Measurements from ENCODE around the gene CEP128.

The CEP128 gene

DNA sequence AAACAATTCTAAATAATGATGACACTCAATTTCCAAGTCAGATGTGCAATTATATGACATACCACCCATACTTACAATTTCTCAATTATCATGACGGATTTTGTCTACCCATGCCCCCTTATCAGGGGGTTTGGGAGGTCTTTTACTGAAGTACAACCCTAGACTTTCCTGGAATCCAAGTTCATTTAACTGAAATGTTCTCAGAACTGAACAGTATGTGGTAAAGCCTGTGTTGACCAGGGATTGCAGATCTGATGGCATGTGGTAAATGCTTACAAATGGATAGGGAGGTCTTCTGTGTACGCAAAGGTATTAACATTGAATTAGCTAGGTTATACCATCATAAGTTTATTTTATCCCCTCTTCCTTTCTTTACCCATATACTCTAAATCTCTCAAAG is 281.8 kb downstream of the CEP128 start:
- DNase-seq, result peak; percentile 62

DNA sequence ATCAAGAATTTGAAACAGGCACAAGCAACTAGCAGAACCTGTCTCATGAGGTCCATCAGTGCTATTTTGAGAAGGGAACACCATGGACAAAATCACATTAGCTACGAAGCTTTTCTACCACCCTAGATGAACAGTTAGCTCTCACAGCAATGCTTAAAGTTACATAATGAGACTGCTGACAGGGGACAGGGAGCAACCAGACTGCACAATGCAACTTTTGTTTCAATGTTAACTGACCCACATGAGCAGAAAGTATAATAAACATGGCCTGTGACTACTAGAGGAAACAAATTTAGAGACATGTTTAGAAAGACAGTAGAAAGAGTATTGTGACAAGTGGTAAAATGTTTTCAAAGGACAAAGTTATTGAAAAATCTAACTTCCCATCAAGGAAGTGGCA is 282.8 kb downstream of the CEP128 start:
- DNase-seq, result no peak

DNA sequence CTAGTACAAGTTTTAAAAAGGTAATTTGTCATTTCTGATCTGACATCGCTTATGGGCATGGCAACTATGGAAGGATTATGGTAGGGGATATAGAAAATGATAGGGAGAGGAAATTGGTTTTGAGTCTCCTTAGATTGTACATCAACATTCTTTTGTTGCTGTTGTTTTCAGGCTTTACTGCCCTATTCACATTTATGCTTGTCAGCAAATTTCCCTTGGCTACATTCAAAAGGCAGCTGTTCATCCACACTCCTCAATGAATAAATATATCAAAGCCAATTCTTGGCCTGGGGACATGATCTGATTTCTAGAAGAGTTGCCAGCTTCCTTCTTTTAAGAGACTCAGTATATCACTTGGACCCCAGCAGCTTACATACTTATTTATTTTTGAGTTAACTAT is 283.4 kb downstream of the CEP128 start:
- no peak for DNase-seq

DNA sequence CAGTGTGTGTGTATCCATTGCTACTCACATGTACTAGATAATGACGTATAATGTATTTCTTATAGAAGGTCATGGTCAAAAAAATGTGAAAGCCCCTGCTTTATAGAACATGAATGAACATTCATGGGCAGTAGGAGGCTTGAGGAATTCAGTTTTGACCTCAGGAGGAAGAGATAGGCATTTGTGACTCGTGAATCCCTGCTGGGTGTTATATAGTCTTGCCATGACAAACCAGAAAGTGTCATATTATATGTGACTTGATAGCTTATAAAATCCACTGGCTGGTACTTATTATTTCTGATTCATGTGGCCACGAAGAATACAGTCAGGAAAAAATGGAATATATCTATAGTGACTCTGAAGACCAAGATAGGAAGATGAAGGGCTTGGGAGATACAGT is 287.6 kb downstream of the CEP128 start:
- DNase-seq, result no peak

DNA sequence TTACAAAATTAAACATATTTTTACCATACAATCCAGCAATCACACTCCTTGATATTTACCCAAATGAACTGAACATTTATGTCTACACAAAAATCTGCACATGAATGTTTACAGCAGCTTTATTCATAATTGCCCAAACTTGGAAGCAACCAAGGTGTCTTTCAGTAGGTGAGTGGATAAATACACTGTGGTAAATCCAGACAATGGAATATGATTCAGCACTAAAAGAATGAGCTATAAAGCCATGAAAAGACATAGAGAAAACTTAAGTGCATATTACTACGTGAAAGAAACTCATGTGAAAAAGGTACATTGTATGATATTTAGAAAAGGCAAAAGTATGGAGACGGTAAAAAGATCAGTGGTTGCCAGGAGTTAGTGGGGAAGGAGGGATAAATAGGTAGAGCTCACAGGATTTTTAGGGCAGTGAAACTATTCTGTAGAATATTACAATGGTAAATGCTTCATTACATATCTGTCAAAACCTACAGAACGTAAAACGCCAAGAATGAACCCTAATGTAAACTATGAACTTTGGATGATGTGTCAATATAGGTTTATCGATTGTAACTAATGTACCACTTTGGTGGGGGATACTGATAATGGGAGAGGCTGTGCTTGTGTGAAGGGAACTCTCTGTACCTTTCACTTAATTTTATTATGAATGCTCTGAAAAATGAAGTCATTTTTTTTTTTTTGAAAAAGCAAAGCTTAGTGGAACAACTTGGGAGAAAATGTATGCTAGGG is 295.7 kb downstream of the CEP128 start:
- no peak for DNase-seq

DNA sequence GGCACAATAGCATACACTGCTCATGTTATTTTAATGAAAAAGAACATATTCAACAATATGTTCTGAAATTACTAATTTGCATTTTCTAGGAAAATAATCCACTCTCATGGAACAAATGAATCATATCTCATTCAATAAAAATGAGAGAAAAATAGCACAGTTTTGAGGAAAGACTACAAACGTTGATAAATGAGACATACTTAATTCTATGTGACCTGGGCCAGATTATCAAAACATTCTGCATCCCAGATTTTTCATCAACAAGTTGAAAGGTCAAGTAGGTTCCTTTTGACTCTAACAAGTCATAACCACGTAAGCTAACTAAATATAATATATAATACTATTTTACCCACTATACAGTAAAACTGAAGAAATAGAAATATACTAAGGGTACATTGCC is 296.7 kb downstream of the CEP128 start:
- no peak for DNase-seq

DNA sequence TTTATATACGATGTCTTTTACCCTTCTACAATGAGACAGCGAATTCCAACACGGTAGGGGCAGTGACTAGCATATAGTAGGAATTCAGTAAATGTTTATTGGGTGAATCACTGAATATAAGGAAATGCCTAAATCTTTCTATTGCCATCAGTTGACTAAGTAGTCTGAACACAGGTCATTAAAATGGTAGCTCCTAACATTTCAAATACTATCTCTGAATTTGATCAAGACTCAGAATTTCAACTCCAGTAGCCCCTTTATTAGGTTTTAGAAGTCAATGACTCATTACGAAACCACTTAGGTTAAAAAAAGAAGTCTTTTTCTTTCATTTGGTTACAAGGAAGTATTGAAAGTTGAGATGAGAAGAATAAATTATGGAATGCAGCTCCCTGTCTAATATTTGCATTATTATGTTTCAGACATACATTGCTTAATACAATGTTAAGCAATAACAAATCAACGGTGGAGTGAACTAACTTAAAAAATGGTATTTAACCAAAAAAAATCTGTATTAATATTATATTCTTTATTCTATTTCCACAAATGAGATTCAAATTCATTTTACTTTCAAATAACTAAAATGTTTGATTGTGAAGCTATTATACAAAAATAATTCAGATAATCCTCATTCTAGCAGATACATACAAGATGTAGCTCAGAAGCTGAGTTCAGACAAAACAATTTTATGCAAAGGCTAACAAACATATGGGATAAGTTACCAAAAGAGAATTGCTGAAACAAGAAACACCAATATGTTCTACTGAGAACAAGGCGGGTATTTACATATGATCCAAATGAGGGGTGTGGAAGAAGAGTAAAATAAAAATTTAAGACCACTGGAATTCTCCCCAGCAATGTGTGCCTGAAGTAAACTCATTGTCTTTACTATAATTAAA is 302.7 kb downstream of the CEP128 start:
- no peak for DNase-seq

DNA sequence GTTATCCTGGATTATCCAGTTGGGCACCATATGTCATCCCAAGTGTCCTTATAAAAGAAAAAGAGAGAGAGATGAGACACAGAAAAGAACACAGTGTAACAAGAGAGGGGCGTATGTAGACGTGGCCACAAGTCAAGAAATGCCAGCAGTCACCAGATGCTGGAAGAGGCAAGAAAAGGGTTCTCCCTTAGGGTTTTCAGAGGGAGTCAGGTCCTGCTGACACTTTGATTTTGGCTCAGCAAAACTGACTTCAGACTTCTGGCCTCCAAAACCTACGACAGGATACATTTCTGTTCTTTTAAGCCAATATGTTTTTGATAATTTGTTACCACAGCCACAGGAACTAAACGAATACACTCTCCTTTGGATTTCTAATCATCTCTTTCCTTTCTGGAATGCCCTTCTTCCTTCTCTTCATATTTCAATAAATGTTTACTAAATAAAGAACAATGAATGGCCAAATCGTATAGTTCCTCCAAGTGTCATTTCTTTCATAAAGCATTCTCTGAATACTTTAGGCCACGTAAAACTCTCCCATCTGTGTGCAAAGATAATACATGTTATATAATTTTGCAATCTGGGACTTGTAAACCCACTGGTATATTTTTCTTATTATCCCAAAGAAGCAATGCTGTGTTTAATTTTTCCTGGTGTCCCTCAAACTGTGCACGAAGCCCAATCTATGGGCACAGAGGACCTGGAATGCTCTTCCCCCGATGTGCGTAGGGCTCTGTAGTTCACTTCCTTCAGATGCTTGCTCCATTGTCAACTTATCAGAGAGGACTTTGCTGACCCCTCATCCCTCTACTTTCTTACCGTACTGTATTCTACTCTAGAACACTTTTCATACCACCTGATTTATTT is 303.6 kb downstream of the CEP128 start:
- no peak for DNase-seq

DNA sequence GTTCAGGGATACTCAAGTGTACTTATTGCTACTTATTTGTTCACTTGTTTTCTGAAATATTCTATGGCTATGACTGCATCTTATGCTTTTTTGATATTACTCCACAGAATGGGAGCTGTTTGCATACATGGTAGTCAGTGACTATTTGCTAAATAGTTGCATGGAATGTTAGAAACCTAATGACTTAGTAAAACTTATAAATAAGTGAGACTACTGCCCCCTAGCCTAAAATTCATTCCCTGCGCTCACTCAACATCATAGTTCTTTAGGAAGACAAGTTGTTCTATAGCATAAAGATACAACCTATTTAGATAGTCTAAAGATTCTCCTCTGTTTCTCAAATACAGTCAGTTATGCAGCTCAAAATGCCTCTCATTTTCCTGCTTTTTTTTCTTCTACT is 305.5 kb downstream of the CEP128 start:
- DNase-seq, result no peak

DNA sequence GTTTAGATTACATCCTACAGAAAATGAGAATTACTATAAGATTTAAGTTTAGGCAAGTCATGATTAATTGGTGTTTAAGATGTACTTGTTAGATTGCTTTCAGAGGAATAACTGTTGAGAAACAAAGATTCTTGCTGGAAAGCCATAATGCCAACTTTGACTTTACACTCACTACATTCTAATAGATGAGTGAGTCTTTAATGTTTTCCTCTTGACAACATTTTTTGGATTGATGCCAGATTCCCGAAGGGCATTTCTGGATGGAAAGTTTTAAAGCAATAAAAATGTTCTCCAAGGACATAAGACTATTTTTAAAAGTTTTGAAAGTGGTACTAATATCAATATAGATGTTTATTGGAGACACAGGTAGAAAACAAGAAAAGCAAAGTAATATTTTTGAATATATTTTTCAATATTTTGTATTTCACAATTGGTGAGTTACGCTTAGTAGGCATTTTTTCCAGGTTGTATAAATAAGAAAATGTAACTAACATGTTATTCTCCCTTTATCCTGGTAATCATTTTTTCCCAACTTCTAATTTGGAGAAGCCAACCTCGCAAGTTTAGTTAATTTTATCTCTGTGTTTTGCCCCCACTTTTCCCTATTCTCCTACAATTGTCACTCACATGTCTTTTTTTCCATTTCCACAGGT is 307.3 kb downstream of the CEP128 start:
- no peak for DNase-seq

DNA sequence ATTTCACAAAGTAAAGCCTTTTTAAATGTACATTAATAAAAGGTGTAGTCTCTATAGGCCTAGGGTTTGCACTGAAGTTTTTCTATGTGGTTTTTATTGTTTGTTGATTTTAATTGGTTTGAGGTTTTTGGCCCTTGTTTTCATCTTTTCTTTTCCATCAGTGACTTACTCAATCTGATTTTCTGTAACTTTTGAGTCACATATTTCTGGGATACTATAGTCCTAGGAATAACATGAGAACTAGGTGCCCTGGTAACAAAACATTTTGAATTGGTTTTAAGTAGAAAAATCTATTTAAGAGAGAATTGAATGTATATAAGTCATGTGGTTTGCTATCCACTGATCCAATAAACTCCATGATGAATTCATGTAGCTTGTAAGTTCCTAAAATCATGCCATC is 311.9 kb downstream of the CEP128 start:
- no peak for DNase-seq

DNA sequence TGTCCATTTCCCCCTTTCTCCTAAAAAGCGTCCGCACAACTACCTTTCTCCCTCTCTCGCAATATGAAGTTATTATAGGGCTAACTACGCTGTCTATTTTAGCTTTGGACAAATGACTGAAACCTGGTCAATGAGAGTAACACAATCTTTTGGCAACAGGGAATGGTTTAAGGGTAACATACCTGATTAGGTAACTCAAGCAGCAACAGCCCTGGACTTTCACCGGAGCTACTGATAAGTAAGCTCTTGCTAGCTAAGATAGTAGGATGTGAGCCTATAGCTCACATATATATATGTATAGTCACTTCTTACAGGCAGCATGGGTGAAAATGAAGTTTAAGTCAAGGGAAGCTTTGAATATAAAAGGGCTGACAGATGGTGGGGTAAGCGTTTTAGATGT is 313.0 kb downstream of the CEP128 start:
- DNase-seq, result no peak

DNA sequence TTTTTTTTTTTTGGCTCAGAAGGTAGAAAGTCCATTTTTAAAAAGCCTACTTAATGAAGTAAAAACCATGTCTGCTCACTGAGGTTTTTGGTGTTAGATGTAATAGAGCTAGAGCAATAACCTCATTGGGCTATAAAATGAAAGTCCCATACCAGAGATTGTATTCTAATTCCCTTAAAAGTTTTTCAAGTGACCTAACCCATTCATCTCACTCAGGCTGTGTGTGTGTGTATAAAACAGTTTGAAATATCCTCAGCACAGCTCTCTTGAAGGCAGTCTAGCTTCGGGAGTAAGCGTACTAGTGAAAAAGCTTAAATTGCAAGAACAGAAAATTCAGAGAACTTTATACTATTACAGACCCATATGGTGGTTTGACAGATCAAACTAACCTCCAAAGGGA is 313.8 kb downstream of the CEP128 start:
- DNase-seq, result no peak

DNA sequence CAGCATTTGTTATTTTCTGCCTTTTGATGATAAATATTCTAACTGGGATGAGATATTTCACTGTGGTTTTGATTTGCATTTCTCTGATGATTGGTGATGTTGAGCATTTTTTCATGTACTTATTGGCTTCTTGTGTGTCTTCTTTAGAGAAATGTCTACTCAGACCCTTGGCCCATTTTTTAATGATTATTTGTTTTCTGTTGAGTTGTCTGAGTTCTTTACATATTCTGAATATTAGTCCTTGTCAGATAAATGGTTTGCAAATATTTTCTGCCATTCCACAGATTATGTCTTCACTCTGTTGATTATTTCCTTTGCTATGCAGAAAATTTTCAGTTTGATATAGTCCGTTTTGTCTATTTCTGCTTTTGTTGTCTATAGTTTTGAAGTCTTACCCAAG is 317.0 kb downstream of the CEP128 start:
- no peak for DNase-seq

DNA sequence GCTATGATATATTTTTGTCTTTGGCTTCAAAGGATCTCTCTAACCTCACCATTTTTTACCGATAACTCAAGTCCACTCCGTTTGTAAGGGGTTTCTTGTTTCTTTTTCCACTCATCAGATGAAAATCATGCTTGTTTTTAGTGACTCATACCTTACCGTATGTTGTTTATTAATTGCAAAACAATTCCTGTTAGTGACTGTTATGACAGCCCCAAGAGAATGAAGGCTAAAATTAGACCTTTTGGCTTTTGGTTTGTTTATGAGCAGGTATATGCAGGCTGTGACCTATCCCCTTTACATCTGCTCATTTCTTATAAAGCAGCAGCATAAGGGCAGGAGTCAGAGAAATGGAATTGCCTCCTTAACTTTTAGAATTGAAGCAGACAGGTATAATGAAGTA is 319.8 kb downstream of the CEP128 start:
- DNase-seq, result no peak

DNA sequence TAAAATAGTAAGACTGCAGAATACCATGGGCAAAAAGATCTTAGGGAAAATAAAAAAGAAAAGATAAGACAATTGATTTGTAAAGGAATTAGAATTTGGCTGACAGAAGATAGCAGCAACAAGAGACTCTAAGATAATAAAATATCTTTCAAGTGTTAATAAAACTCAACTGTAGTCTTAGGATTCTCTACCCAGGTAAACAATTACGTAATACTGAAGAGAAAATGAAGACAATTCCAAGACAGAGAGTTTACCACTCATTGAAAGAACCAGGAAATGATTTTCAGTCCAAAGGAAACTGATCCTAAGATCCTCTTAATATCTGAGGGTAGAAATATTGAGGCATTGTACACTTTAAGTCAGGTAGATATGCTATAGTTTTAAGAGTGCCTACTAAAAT is 321.1 kb downstream of the CEP128 start:
- DNase-seq, result no peak

DNA sequence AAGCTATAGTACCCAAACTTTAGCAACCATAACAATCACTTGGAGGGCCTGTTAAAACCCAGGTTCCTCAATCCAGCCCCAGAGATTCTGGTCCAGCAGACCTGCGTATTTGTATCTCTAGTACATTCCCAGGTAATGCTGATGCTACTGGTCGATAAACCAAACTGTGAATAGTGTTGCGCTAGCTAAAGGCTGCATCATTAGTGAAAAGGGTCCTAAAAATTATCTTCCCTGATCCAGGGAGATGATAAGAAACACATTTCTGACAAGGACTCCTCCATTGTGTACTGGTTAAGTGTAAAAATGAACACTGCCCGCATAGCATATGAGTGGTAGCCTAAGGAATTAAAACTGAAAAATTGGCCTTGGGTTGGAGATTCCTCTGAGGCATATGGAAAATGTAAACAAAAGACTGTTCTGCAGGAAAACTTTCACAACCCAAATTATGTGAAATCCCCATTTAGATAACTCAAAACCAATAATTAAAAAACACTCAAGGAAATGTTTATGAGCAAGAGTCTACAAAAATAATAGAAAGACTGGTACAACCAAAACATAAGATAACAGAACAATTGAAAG is 322.7 kb downstream of the CEP128 start:
- no peak for DNase-seq

DNA sequence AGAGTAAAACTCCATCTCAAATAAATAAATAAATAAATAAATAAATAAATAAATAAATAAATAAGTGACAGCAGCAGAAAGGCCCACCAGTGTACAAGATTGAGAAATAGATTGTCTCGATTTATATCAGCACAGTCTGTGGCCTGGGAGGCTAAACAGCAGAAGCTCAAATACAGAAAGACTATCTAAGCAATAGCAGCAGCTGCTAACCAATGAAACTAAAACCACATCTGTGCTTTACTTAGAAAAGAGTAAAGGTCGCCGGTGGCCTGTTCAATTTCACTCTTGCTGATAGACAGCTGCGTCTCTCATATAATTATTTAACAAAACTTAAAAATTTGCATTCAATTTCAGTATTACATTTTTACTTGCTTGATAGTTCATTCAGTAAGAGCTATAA is 325.7 kb downstream of the CEP128 start:
- DNase-seq, result peak; percentile 2

DNA sequence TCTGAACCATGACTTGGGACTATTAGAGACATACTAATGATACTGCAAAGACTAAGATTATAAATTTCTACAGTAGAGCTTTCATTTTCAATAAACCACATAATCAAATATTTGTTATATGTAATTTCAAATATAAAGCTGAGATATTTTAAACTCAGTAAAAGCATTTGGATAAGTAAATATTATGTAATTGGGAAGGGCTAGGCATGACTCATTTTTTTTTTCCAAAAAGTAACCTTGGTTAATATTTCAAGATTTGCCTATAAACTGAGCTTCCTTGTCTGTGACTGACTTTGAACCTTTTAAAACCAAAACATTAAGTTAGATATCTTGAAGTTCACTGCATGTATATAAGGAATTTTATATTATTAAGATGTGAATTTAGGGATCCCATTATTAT is 332.5 kb downstream of the CEP128 start:
- DNase-seq, result no peak

DNA sequence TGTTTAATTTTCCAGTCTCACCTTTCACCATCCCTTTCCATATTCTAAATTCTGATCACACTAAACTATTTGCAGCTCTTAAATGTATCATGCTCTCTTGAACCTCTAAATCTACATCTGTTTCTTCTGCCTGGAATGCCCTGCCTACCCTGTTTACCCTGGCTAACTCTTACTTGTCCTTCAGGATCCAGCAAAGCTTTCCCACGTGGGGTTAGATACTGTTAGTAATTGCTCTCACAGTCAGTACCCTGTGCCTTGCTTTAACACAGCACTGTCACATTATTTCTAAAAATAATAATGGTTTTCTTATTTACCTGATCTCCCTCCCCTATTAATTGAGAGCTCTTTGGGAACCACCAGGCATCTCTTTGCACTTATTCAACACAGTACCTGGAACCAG is 333.0 kb downstream of the CEP128 start:
- no peak for DNase-seq

DNA sequence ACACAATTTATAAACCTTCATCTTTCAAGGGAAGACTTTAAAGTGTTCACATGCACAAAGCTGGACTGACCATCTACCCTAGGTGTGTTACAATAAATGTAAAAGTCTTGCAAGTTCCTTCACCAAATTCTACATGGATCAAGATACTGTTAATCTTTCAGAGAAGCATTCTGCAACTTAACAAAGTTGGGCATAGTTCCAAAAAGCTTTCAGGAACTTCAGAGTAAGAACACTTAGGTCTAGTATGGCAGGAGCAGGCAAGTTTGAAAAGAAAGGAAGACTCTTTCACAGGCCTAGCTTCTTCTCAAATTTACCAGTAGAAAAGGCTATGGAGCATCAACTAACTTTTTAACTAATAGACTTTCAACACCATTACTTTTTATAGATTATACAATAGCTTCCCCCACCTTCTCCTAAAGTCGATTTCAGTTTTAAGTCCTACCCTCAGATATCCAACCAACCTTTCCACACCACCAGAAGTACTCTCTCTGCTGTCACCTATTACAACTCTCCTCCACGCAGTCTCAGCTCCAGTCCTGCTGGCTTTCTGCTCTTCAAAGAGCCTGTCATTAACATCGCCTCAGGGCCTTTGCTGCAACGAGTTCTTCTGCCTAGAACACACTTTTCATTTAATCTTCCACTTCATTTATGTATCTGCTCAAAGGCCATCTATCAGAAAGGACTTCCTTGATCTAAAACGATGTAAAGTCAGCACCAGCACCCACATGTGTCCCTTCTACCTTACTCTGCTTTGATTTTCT is 333.9 kb downstream of the CEP128 start:
- DNase-seq, result peak; percentile 54

DNA sequence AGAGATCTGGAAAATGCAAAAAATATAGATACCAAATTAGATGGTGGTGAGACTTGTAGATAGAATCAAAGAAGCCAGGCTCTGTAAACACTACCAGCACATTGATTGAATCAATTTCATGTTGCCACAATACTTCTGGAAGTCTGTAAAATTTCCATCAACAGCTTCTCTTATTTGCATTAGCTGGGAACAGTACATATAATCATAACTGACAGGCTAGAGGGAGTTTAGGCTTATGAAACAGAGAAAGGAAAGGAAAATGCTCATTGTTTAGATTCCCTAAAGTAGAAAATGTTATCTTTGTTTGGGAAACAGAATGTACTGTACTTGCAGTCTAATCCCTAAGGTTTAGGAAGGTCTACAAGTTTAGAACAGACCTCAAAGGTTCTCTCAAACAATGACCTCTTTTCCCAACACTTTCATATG is 335.2 kb downstream of the CEP128 start:
- DNase-seq, result no peak

Measured in hematopoietic multipotent progenitor cell treated with erythropoietin and hydrocortisone succinate and interleukin-3 and kit ligand, for 4 days (in vitro differentiated cells).